AG04450 (cell line): Measurements from ENCODE around the gene RNF224. TPM values are rescaled to one million over a fixed set of nuclear protein-coding genes. Genes with fewer than 3 reads are reported as not detected.

Experiments
- CTCF ChIA-PET: fragments of 300-600, 350-600 bp; formaldehyde crosslinking; extraction: SDS; loops from one replicate; lab custom pipeline; 2022; ENCODE audit warnings: antibody characterized with exemption, inconsistent platforms; lab: Charles Lee
- POLR2A ChIA-PET: fragments of 350-600 bp; formaldehyde crosslinking; extraction: SDS; loops from one replicate; lab custom pipeline; 2021; ENCODE audit warnings: antibody characterized with exemption, inconsistent platforms; lab: Yijun Ruan, JAX
- DNase-seq: peaks from one replicate; pipeline ENCODE4 v3.0.0-alpha.2; 2011; ENCODE audit warnings: low read depth, low spot score
- H3K27ac ChIP-seq: one replicate; pipeline ENCODE4 v1.5.1; 2012; ENCODE audit warnings: low read depth, low read length, control low read depth
- H3K27me3 ChIP-seq: one replicate; pipeline ENCODE4 v1.6.0; 2012; ENCODE audit warnings: low read length; ENCODE audit not compliant: control insufficient read depth, insufficient read depth
- H3K4me3 ChIP-seq: 2 replicates; pipeline ENCODE4 v1.5.1; 2011; ENCODE audit warnings: mild to moderate bottlenecking, low read depth, low read length, control low read depth
- H3K9me3 ChIP-seq: 2 replicates; pipeline ENCODE4 v1.5.1; 2012; ENCODE audit warnings: low read length; ENCODE audit not compliant: control insufficient read depth, insufficient read depth
- CTCF ChIP-seq: IDR thresholded peaks from 2 replicates; pipeline ENCODE4 v1.5.1; 2011; ENCODE audit warnings: low read depth, low read length, control low read depth, inconsistent platforms
- polyA plus RNA-seq: library from polyadenylated mRNA; depleted of rRNA; stranded (reverse); fragments of >200 nt; gene quantifications from 2 replicates; pipeline ENCODE4 v1.2.3, GENCODE V29; 2011

Gene RNF224
- polyA plus RNA-seq, 1 experiment = not detected

DNA sequence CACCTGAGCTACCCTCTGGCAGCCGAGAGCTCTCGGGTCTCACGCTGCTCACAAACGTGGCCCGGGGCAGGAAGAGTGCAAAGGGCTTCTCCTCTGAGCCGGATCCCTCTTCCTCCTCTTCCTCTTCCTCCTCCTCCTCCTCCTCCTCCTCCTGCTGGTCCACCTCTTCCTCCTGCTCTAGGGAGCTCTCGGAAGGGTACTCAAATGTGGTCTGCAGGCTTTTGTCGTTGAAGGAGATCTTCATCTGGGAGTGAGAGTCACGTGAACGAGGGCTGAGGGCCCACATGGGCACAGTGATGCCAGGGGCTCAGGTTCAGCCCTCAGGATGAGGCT, 34.9 kb upstream of the RNF224 start:
- DNase-seq = no peak
- Histone ChIP-seq H3K4me3 (no peak overlapping the region), H3K9me3 (no peaks in the 10 kb centered on the region; the same call in 1 of the 2 replicates), H3K27ac (no peak overlapping the region), H3K27me3 (no peaks in the 10 kb centered on the region)
- no peak for TF ChIP-seq CTCF
- ChIA-PET CTCF (interaction anchor here (0.6 to 1.3 kb wide), 2 partner anchors 44 to 68 kb away, joined by 3 to 4 read pairs; no protein-coding TSS in a partner anchor), POLR2A (interaction anchor here (0.6 to 1.1 kb wide), 2 partner anchors 48 to 402 kb away, joined by 3 read pairs; partner anchors contain the start of gene TUBB4B)

GRCh38 chr9:137192859-137193258, 34.4 kb upstream of the RNF224 start:
- Histone ChIP-seq H3K27ac (no peak overlapping the region), H3K27me3 (no peaks in the 10 kb centered on the region), H3K9me3 (no peaks in the 10 kb centered on the region; the same call in 1 of the 2 replicates), H3K4me3 (no peak overlapping the region)
- POLR2A ChIA-PET = interaction anchor here (0.6 to 1.1 kb wide), 2 partner anchors 48 to 402 kb away, joined by 3 read pairs; partner anchors contain the start of gene TUBB4B
- CTCF ChIA-PET = interaction anchor here (0.6 to 1.3 kb wide), 2 partner anchors 44 to 69 kb away, joined by 3 to 4 read pairs; no protein-coding TSS in a partner anchor
- no peak for TF ChIP-seq CTCF
- no peak for DNase-seq

DNA sequence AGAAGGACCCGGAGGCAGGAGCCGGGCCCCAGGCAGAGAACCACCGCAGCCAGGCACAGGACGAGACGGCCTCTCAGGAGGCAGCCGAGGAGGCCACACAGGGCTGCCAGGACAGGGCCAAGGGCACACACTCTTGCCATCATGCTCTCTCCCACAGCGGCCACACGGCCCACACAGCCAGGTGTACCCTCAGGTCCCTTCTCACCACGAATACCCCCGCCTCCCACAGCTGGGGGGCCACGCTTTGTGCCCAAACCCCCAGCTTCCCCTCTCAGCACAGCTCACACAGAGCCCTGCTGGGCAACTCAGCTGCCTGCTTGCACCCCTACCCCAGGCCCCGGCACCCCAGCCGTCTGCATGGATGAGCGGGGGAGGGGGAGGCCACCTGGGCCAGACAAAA, 33.5 kb upstream of the RNF224 start:
- no peak for DNase-seq
- no peak for TF ChIP-seq CTCF
- ChIA-PET CTCF (interaction anchor here (1.5 kb wide), 1 partner anchor 43 kb away, joined by 4 read pairs; no protein-coding TSS in a partner anchor), POLR2A (no interaction called here)
- H3K9me3 ChIP-seq = no peaks in the 10 kb centered on the region; the same call in 1 of the 2 replicates
- H3K4me3 ChIP-seq = no peak overlapping the region
- H3K27me3 ChIP-seq = no peaks in the 10 kb centered on the region
- no peak overlapping the region for H3K27ac ChIP-seq

- POLR2A ChIA-PET = interaction anchor here (1.0 kb wide), 1 partner anchor 46 kb away, joined by 4 read pairs; the partner anchor contains the start of gene TUBB4B
- Histone ChIP-seq H3K4me3 (no peak overlapping the region), H3K27me3 (no peaks in the 10 kb centered on the region), H3K27ac (no peak overlapping the region), H3K9me3 (no peaks in the 10 kb centered on the region; the same call in 1 of the 2 replicates)
- DNase-seq = no peak
- CTCF ChIA-PET = interaction anchor here (1.5 kb wide), 1 partner anchor 42 kb away, joined by 4 read pairs; no protein-coding TSS in a partner anchor
- TF ChIP-seq CTCF = no peak
These were observed 32.9 kb upstream of the RNF224 start for GRCh38 chr9:137194388-137194787.

DNA sequence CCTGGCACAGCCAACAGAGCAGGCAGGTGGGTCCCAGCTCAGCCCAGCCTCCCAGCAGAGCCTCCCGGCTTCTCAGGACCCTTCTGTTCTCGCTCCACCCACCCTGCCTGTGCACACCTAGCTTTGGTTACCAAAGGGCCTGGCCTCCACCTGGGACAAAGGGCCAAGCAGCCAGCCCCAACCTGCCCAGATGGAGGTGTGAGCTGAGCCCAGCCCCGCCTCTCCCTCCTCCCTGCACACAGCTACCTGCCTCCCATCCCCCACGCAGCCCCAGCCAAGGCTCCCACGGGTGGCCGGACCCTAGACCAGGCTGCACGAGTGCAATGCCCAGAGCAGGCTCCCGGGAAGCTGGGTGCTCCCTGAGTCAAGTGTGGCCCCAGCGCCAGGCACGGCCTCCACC, 32.4 kb upstream of the RNF224 start:
- no peak overlapping the region for H3K27ac ChIP-seq
- POLR2A ChIA-PET = interaction anchor here (1.0 kb wide), 1 partner anchor 46 kb away, joined by 4 read pairs; the partner anchor contains the start of gene TUBB4B

More for the DNA sequence above, 32.4 kb upstream of the RNF224 start:
- no peaks in the 10 kb centered on the region for H3K27me3 ChIP-seq
- H3K9me3 ChIP-seq = no peaks in the 10 kb centered on the region; the same call in 1 of the 2 replicates
- no peak for TF ChIP-seq CTCF
- DNase-seq = no peak
- CTCF ChIA-PET = interaction anchor here (1.5 kb wide), 1 partner anchor 42 kb away, joined by 4 read pairs; no protein-coding TSS in a partner anchor
- H3K4me3 ChIP-seq = no peak overlapping the region
